Mesenchymal stem cell (in vitro differentiated cells and primary cell): ENCODE data around the gene RCOR3.
"Not testable (repeated sequence)": the region's sequence is repeated elsewhere in the genome, so short reads cannot be mapped to it uniquely, and the experiment has no call there.

Experiments used
- DNase-seq: peaks from one replicate; pipeline ENCODE4 v3.0.0-alpha.2; 2013
- H2AFZ ChIP-seq: one replicate; pipeline ENCODE4 v1.6.1; 2013; ENCODE audit warnings: low read depth, mild to moderate bottlenecking, control low read depth, inconsistent platforms, low read length, moderate library complexity
- H2AK5ac ChIP-seq: 2 replicates; pipeline ENCODE4 v1.6.1; 2013; ENCODE audit warnings: low read length, moderate library complexity, mild to moderate bottlenecking, inconsistent platforms; ENCODE audit not compliant: severe bottlenecking
- H2BK120ac ChIP-seq: one replicate; pipeline ENCODE4 v1.6.1; 2013; ENCODE audit warnings: low read depth, mild to moderate bottlenecking, inconsistent platforms, low read length, moderate library complexity
- H2BK12ac ChIP-seq, 2 experiments: one replicate each; pipeline ENCODE4 v1.6.1; 2013; ENCODE audit warnings: inconsistent platforms in 2 of 2, low read length in 2 of 2, mild to moderate bottlenecking in 2 of 2, moderate library complexity in 2 of 2, control low read depth in 1 of 2
- H2BK15ac ChIP-seq: one replicate; pipeline ENCODE4 v1.6.1; 2013; ENCODE audit warnings: mild to moderate bottlenecking, low read depth, inconsistent platforms; ENCODE audit not compliant: poor library complexity, severe bottlenecking
- H2BK5ac ChIP-seq: 2 replicates; pipeline ENCODE4 v1.6.1; 2013; ENCODE audit warnings: low read depth, mild to moderate bottlenecking, low read length, control low read depth, inconsistent platforms; ENCODE audit not compliant: poor library complexity, severe bottlenecking
- H3K14ac ChIP-seq, 2 experiments: one replicate each; pipeline ENCODE4 v1.6.1; 2013; ENCODE audit warnings: inconsistent platforms in 2 of 2, low read length in 2 of 2, control low read depth in 1 of 2, mild to moderate bottlenecking in 1 of 2, moderate library complexity in 1 of 2
- H3K18ac ChIP-seq, 2 experiments: one replicate each; pipeline ENCODE4 v1.6.1; 2013; ENCODE audit warnings: inconsistent platforms in 2 of 2, low read length in 2 of 2, control low read depth in 1 of 2, low read depth in 1 of 2, mild to moderate bottlenecking in 1 of 2
- H3K23ac ChIP-seq, 2 experiments: one replicate each; pipeline ENCODE4 v1.6.1; 2013; ENCODE audit warnings: inconsistent platforms in 2 of 2, low read length in 2 of 2, mild to moderate bottlenecking in 2 of 2, moderate library complexity in 2 of 2, control low read depth in 1 of 2
- H3K27ac ChIP-seq: 2 replicates; pipeline ENCODE4 v1.5.1; 2013; ENCODE audit warnings: mild to moderate bottlenecking, moderate library complexity, low read length, control low read depth, inconsistent platforms; ENCODE audit not compliant: poor library complexity, severe bottlenecking
- H3K27me3 ChIP-seq, 2 experiments: 2 replicates each; pipeline versions ENCODE4 v1.6.1 to v1.7.0; 2013; ENCODE audit warnings: low read length in 2 of 2, mild to moderate bottlenecking in 2 of 2, moderate library complexity in 2 of 2, control low read depth in 1 of 2, inconsistent platforms in 1 of 2; ENCODE audit not compliant: control insufficient read depth in 1 of 2, insufficient read depth in 1 of 2
- H3K36me3 ChIP-seq, 2 experiments: 2 replicates each; pipeline versions ENCODE4 v1.6.1 to v1.7.0; 2013; ENCODE audit warnings: low read length in 2 of 2, control low read depth in 1 of 2, inconsistent platforms in 1 of 2, low read depth in 1 of 2, mild to moderate bottlenecking in 1 of 2; ENCODE audit not compliant: insufficient read depth in 2 of 2, control insufficient read depth in 1 of 2
- H3K4ac ChIP-seq, 2 experiments: one replicate each; pipeline ENCODE4 v1.6.1; 2013; ENCODE audit warnings: inconsistent platforms in 2 of 2, low read length in 2 of 2, mild to moderate bottlenecking in 2 of 2, moderate library complexity in 2 of 2, control low read depth in 1 of 2, low read depth in 1 of 2
- H3K4me1 ChIP-seq: 2 replicates; pipeline ENCODE4 v1.6.1; 2013; ENCODE audit warnings: low read depth, low read length, control low read depth; ENCODE audit not compliant: control insufficient read depth, insufficient read depth
- H3K4me2 ChIP-seq: 2 replicates; pipeline ENCODE4 v1.6.1; 2013; ENCODE audit warnings: low read length, mild to moderate bottlenecking, inconsistent platforms; ENCODE audit not compliant: poor library complexity, severe bottlenecking
- H3K4me3 ChIP-seq, 2 experiments: 2 replicates each; pipeline versions ENCODE4 v1.5.1 to v1.7.0; 2013; ENCODE audit warnings: low read length in 2 of 2, mild to moderate bottlenecking in 2 of 2, control low read depth in 1 of 2, low read depth in 1 of 2; ENCODE audit not compliant: insufficient read depth in 1 of 2
- H3K79me1 ChIP-seq: replicated peaks from 2 replicates; pipeline ENCODE4 v1.6.1; 2013; ENCODE audit warnings: mild to moderate bottlenecking, control low read depth, low read length, inconsistent platforms; ENCODE audit not compliant: poor library complexity, severe bottlenecking
- H3K9ac ChIP-seq: 2 replicates; pipeline ENCODE4 v1.7.0; 2013; ENCODE audit warnings: mild to moderate bottlenecking, low read length, moderate library complexity
- H3K9me3 ChIP-seq: 2 replicates; pipeline ENCODE4 v1.7.0; 2013; ENCODE audit warnings: mild to moderate bottlenecking, low read length; ENCODE audit not compliant: control insufficient read depth
- H4K8ac ChIP-seq: one replicate; pipeline ENCODE4 v1.6.1; 2013; ENCODE audit warnings: inconsistent platforms, mild to moderate bottlenecking, low read length, moderate library complexity
- H4K91ac ChIP-seq: one replicate; pipeline ENCODE4 v1.6.1; 2013; ENCODE audit warnings: mild to moderate bottlenecking, low read length, inconsistent platforms
- WGBS: methylation state at CpG from one replicate; pipeline ENCODE4 v1.1.7; 2013; ENCODE audit warnings: mixed read lengths; 5-methylcytosine and 5-hydroxymethylcytosine counted together

Gene RCOR3

DNA sequence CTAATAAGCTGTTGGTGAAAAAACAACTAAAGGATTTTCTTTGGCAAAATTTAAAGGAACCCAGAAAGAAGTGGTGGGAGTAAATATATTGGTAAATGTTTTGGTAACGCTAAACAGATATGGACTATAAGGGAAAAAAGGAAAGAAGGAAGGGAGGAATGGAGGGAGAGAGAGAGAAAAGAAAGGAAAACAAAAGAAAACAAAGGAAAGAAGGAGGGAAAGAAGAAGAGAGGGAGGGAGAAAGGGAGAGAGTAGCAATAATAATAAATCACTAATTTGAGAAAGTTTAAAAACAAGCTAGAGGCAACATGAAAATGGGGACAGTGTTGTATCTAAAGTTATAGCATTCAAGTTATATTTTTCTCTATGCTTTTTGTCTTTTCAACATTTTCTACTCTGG lies 43.6 kb upstream of the RCOR3 start:
- H3K14ac ChIP-seq, result no peak overlapping the region
- H3K36me3 ChIP-seq, result no peaks in the 10 kb centered on the region
- H2BK12ac ChIP-seq, result no peak overlapping the region
- H3K4me2 ChIP-seq, result no peak overlapping the region
- no peak overlapping the region for H2AK5ac ChIP-seq
- no peak overlapping the region for H2BK5ac ChIP-seq
- H2AFZ ChIP-seq, result no peak overlapping the region
- H3K23ac ChIP-seq, result no peak overlapping the region
- no peak overlapping the region for H3K4me3 ChIP-seq
- H4K91ac ChIP-seq, result no peak overlapping the region
- no peaks in the 10 kb centered on the region for H3K9me3 ChIP-seq
- H3K9ac ChIP-seq, result no peak overlapping the region
- DNase-seq, result no peak
- H3K79me1 ChIP-seq, result no peaks in the 10 kb centered on the region
- no peak overlapping the region for H3K4ac ChIP-seq
- H3K27ac ChIP-seq, result no peak overlapping the region
- H2BK120ac ChIP-seq, result no peak overlapping the region
- WGBS, result 96% methylated on average over 1 of the region's 1 CpG
- no peaks in the 10 kb centered on the region for H3K4me1 ChIP-seq
- H4K8ac ChIP-seq, result no peak overlapping the region
- H2BK15ac ChIP-seq, result no peak overlapping the region
- H3K18ac ChIP-seq, result no peak overlapping the region
- no peaks in the 10 kb centered on the region for H3K27me3 ChIP-seq

DNA sequence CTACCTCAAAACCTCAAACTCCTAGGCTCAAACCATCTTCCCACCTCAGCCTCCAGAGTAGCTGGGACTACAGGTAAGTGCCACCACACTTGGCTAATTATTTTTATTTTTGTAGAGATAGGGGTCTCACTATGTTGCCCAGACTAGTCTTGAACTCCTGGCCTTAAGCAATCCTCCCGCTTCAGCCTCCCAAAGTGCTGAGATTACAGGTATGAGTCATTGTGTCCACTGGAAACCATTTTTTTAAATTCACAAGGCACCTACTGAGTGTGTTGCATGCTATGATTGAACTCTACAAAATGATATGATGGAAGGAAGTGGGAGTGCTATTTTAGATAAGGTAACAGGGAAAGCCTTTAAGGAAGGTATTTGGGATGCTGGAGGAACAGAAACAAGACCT lies 41.8 kb upstream of the RCOR3 start:
- no peaks in the 10 kb centered on the region for H3K27me3 ChIP-seq
- H3K4ac ChIP-seq, result no peak overlapping the region
- H3K4me2 ChIP-seq, result no peak overlapping the region
- no peaks in the 10 kb centered on the region for H3K79me1 ChIP-seq
- H3K4me1 ChIP-seq, result no peaks in the 10 kb centered on the region
- no peak overlapping the region for H2BK5ac ChIP-seq
- H3K36me3 ChIP-seq, result no peaks in the 10 kb centered on the region
- H2AK5ac ChIP-seq, result no peak overlapping the region
- no peak overlapping the region for H3K14ac ChIP-seq
- no peak overlapping the region for H2BK15ac ChIP-seq
- H3K18ac ChIP-seq, result no peak overlapping the region
- no peak overlapping the region for H3K4me3 ChIP-seq
- no peak overlapping the region for H2AFZ ChIP-seq
- 92% methylated on average over 1 of the region's 1 CpG for WGBS
- no peak overlapping the region for H4K91ac ChIP-seq
- H2BK12ac ChIP-seq, result no peak overlapping the region
- no peak overlapping the region for H3K9ac ChIP-seq
- no peak overlapping the region for H2BK120ac ChIP-seq
- no peak overlapping the region for H3K27ac ChIP-seq
- no peaks in the 10 kb centered on the region for H3K9me3 ChIP-seq
- DNase-seq, result no peak
- no peak overlapping the region for H4K8ac ChIP-seq
- H3K23ac ChIP-seq, result no peak overlapping the region

DNA sequence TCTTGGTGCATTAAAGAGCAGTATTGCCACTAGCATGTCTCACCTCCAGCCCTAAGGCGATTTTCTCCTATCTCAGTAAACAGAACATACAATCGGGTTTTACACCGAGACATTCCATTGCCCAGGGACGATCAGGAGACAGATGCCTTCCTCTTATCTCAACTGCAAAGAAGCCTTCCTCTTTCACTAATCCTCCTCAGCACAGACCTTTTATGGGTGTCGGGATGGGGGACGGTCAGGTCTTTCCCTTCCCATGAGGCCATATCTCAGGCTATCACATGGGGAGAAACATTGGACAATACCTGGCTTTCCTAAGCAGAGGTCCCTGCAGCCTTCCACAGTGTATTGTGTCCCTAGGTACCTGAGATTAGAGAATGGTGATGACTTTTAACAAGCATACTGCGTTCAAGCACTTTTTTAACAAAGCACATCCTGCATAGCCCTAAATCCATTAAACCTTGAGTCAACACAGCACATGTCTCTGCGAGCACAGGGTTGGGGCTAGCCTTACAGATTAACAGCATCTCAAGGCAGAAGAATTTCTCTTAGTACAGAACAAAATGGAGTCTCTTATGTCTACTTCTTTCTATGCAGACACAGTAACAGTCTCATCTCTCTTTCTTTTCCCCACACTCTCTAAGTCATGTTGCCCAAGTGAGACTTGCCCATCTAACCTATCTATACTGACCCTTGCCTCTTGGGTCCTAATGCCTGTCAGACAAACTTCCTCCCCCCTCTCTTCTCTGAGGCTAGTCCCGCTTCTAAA lies 36.5 kb upstream of the RCOR3 start:
- H2BK15ac ChIP-seq, H2AK5ac ChIP-seq, H2AFZ ChIP-seq, H3K27me3 ChIP-seq, H3K9me3 ChIP-seq, H2BK5ac ChIP-seq, H3K36me3 ChIP-seq, H2BK120ac ChIP-seq, H3K9ac ChIP-seq, H3K14ac ChIP-seq, H3K18ac ChIP-seq, H3K4ac ChIP-seq, H2BK12ac ChIP-seq, H3K79me1 ChIP-seq, H3K23ac ChIP-seq, H4K8ac ChIP-seq, H4K91ac ChIP-seq, H3K4me1 ChIP-seq, H3K4me3 ChIP-seq, H3K4me2 ChIP-seq, DNase-seq, H3K27ac ChIP-seq: not testable (repeated sequence)
- 73% methylated on average over 9 of the region's 9 CpGs for WGBS

DNA sequence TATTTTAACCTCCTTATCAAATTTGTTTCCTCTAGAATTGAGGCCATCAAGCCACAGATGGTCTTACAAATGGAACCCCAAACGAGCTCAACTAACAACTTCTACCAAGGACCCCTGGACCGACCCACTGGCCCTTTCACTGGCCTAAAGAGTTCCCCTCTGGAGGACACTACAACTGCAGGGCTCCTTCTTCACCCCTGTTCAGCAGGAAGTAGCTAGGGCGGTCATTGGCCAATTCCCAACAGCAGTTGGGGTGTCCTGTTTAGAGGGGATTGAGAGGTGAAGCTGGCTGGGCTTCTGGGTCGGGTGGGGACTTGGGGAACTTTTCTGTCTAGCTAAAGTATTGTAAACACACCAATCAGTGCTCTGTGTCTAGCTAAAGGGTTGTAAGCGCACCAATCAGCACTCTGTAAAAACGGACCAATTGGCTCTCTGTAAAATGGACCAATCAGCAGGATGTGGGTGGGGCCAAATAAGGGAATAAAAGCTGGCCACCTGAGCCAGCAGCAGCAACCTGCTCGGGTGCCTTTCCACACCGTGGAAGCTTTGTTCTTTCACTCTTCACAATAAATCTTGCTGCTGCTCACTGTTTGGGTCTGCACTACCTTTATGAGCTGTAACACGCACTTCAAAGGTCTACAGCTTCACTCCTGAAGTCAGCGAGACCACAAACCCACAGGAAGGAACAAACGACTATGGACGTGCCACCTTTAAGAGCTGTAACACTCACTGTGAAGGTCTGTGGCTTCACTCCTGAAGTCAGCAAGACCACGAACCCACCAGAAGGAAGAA lies 30.4 kb upstream of the RCOR3 start:
- not testable (repeated sequence) for H2BK15ac ChIP-seq, H3K27me3 ChIP-seq, H3K23ac ChIP-seq, H4K8ac ChIP-seq, H3K4ac ChIP-seq, H2BK120ac ChIP-seq, H3K18ac ChIP-seq, H3K9ac ChIP-seq, H2AFZ ChIP-seq, H3K9me3 ChIP-seq, DNase-seq, H3K27ac ChIP-seq, H2BK5ac ChIP-seq, H3K79me1 ChIP-seq, H3K4me2 ChIP-seq, H3K4me1 ChIP-seq, H3K14ac ChIP-seq, H2BK12ac ChIP-seq, H3K4me3 ChIP-seq, H4K91ac ChIP-seq, H2AK5ac ChIP-seq, H3K36me3 ChIP-seq
- WGBS, result 89% methylated on average over 13 of the region's 13 CpGs
